NCI-H748 treated with DMSO at 0.1 percent for 48 hours (cell line): ENCODE results near the gene C16orf96.

Experiments
- DNase-seq: peaks from one replicate; lab custom pipeline; 2025; lab: John Stamatoyannopoulos, UW

The C16orf96 gene

GRCh38 chr16:4601864-4602186 is 45.7 kb downstream of the C16orf96 start:
- DNase-seq: no peak

GRCh38 chr16:4602331-4602730 is 46.2 kb downstream of the C16orf96 start:
- DNase-seq: no peak

GRCh38 chr16:4603624-4604170 is 47.6 kb downstream of the C16orf96 start:
- no peak for DNase-seq

- no peak for DNase-seq
Measured at GRCh38 chr16:4604401-4604800, 48.3 kb downstream of the C16orf96 start.

GRCh38 chr16:4606354-4606753 is 50.2 kb downstream of the C16orf96 start:
- DNase-seq: no peak

- DNase-seq: no peak
Measured at GRCh38 chr16:4607841-4608703, 51.9 kb downstream of the C16orf96 start.

- DNase-seq: no peak
Measured at GRCh38 chr16:4608704-4608980, 52.5 kb downstream of the C16orf96 start.

- DNase-seq: no peak
Measured at GRCh38 chr16:4609200-4610010, 53.3 kb downstream of the C16orf96 start.

GRCh38 chr16:4610011-4611005 is 54.2 kb downstream of the C16orf96 start:
- DNase-seq: no peak

- no peak for DNase-seq
Measured at GRCh38 chr16:4611337-4612021, 55.3 kb downstream of the C16orf96 start.

GRCh38 chr16:4612474-4612931 is 56.4 kb downstream of the C16orf96 start:
- DNase-seq: no peak

GRCh38 chr16:4612977-4613635 is 57.0 kb downstream of the C16orf96 start:
- DNase-seq: no peak

GRCh38 chr16:4613636-4614570 is 57.8 kb downstream of the C16orf96 start:
- no peak for DNase-seq

GRCh38 chr16:4614571-4615383 is 58.6 kb downstream of the C16orf96 start, which contains the start of gene UBALD1:
Gene UBALD1 (minus strand): TSS chr16:4614888. CDS start chr16:4614797, 91 bp downstream.
- peak; percentile 49 for DNase-seq

- DNase-seq: no peak
Measured at GRCh38 chr16:4615384-4616046, 59.4 kb downstream of the C16orf96 start.

GRCh38 chr16:4616047-4616811 is 60.1 kb downstream of the C16orf96 start:
- DNase-seq: peak; percentile 91

- DNase-seq: no peak
Measured at GRCh38 chr16:4617880-4618279, 61.7 kb downstream of the C16orf96 start.
